K562 (cell line): ENCODE results near the gene PPT1. TPM values are rescaled to one million over a fixed set of nuclear protein-coding genes. Genes with fewer than 3 reads are reported as not detected.

Experiments
- CEBPG ChIP-seq, 3 experiments: fragments of 200-800 bp in 1 of 3; sonication (Bioruptor generic) in 1 of 3; sonication (generic) in 1 of 3; formaldehyde crosslinking in 1 of 3; IDR thresholded peaks in 2 of 3; conservative IDR thresholded peaks in 1 of 3; 2 replicates each; pipeline versions ENCODE4 v1.6.1 to v1.8.0; 2016 to 2022; ENCODE audit warnings: missing compliant biosample characterization in 2 of 3, missing genetic modification characterization in 2 of 3, mild to moderate bottlenecking in 1 of 3, missing genetic modification reagents in 1 of 3
- CREBBP ChIP-seq: IDR thresholded peaks from one replicate; pipeline ENCODE4 v1.6.1; 2012; ENCODE audit warnings: low read depth, mild to moderate bottlenecking, control low read depth, inconsistent platforms, low read length
- CUX1 ChIP-seq: fragments of 200-800 bp; sonication (Bioruptor generic); IDR thresholded peaks from 2 replicates; pipeline ENCODE4 v1.6.1; 2016; ENCODE audit warnings: missing genetic modification characterization, missing compliant biosample characterization
- CXXC5 ChIP-seq: fragments of 250-450 bp; sonication (Bioruptor Pico); IDR thresholded peaks from 2 replicates; pipeline ENCODE4 v1.8.0; 2022; ENCODE audit warnings: inconsistent platforms, mild to moderate bottlenecking, moderate library complexity
- DACH1 ChIP-seq: fragments of 450-650 bp; IDR thresholded peaks from 2 replicates; pipeline ENCODE4 v1.6.1; 2018; ENCODE audit not compliant: partially characterized antibody
- E2F1 ChIP-seq: sonication (generic); formaldehyde crosslinking; IDR thresholded peaks from 2 replicates; pipeline ENCODE4 v1.8.1; 2023; ENCODE audit warnings: mild to moderate bottlenecking, missing genetic modification reagents, moderate library complexity
- FOSL1 ChIP-seq: fragments of 200-800 bp; sonication (Bioruptor generic); conservative IDR thresholded peaks from 2 replicates; pipeline ENCODE4 v1.6.1; 2016; ENCODE audit warnings: missing genetic modification characterization, missing compliant biosample characterization
- HEY1 ChIP-seq: fragments of 250-450 bp; sonication (Bioruptor Pico); IDR thresholded peaks from 2 replicates; pipeline ENCODE4 v1.5.0; 2020; ENCODE audit warnings: mild to moderate bottlenecking, moderate library complexity, borderline replicate concordance
- JUN ChIP-seq, 2 experiments: sonication (generic) in 1 of 2; formaldehyde crosslinking in 1 of 2; IDR thresholded peaks; 2 replicates each; pipeline versions ENCODE4 v1.6.1 to v1.8.0; 2012 to 2022; ENCODE audit warnings: borderline replicate concordance in 2 of 2, mild to moderate bottlenecking in 2 of 2, improper control_type of control experiment in 1 of 2, low read depth in 1 of 2, low read length in 1 of 2, missing genetic modification reagents in 1 of 2
- KAT2B ChIP-seq: IDR thresholded peaks from one replicate; pipeline ENCODE4 v1.6.1; 2012; ENCODE audit warnings: low read depth, mild to moderate bottlenecking, control low read depth, inconsistent platforms, low read length, moderate library complexity
- KLF1 ChIP-seq: fragments of 450-650 bp; IDR thresholded peaks from 2 replicates; pipeline ENCODE4 v1.6.1; 2016; ENCODE audit warnings: missing genetic modification characterization, missing compliant biosample characterization
- KLF13 ChIP-seq: fragments of 450-650 bp; IDR thresholded peaks from 2 replicates; pipeline ENCODE4 v1.6.1; 2016; ENCODE audit warnings: missing genetic modification characterization, low read depth, mild to moderate bottlenecking, missing compliant biosample characterization, moderate library complexity, borderline replicate concordance
- KLF6 ChIP-seq: fragments of 250-450 bp; sonication (Bioruptor Pico); IDR thresholded peaks from 2 replicates; pipeline ENCODE4 v1.4.0; 2020; ENCODE audit warnings: mild to moderate bottlenecking, moderate library complexity, borderline replicate concordance
- NCOA2 ChIP-seq, 2 experiments: fragments of 450-650 bp; IDR thresholded peaks; 2 replicates each; pipeline ENCODE4 v1.6.1; 2018; ENCODE audit warnings: mild to moderate bottlenecking in 2 of 2, moderate library complexity in 1 of 2; ENCODE audit not compliant: partially characterized antibody in 2 of 2
- SMAD3 ChIP-seq: fragments of 450-650 bp; formaldehyde crosslinking; conservative IDR thresholded peaks from 2 replicates; pipeline ENCODE4 v1.4.0; 2020; ENCODE audit warnings: mild to moderate bottlenecking
- SREBF1 ChIP-seq: fragments of 150-350 bp; IDR thresholded peaks from 2 replicates; pipeline ENCODE4 v1.6.1; 2014; ENCODE audit warnings: antibody characterized with exemption, low read depth, low read length, borderline replicate concordance
- ZFPM2 ChIP-seq: fragments of 250-450 bp; sonication (Bioruptor Pico); IDR thresholded peaks from 2 replicates; pipeline ENCODE4 v1.5.1; 2022; ENCODE audit warnings: mild to moderate bottlenecking
- ZNF778 ChIP-seq: fragments of 450-650 bp; formaldehyde crosslinking; IDR thresholded peaks from 2 replicates; pipeline ENCODE4 v1.4.0; 2020; ENCODE audit warnings: mild to moderate bottlenecking, moderate library complexity
- ZNF830 ChIP-seq: fragments of 250-450 bp; sonication (Bioruptor Pico); IDR thresholded peaks from 2 replicates; pipeline ENCODE4 v1.5.0; 2021; ENCODE audit warnings: mild to moderate bottlenecking
- polyA plus RNA-seq, 8 experiments: library from polyadenylated mRNA; depleted of rRNA in 4 of 8; stranded (reverse) in 5 of 8; unstranded in 3 of 8; fragments of >200 nt; fragmentation: Nextera tagmentation in 2 of 8; fragmentation: Illumina TruSeq in 1 of 8; extraction: Ambion mirVana in 2 of 8; extraction: Trizol in 1 of 8; gene quantifications; 2 replicates each; pipeline versions ENCODE4 v1.2.1 to v1.2.3, GENCODE V29; 2011 to 2014; ENCODE audit warnings: inconsistent platforms in 1 of 8, missing spikeins in 1 of 8
- total RNA-seq, 7 experiments: library from RNA; depleted of rRNA in 6 of 7; stranded (reverse); fragments of >200 nt in 6 of 7; fragmentation: Illumina TruSeq in 2 of 7; extraction: Trizol in 2 of 7; gene quantifications; 2 replicates each; pipeline versions ENCODE4 v1.2.1 to v1.2.3, GENCODE V29; 2011 to 2021; ENCODE audit warnings: low replicate concordance in 1 of 7

PPT1 gene
- total and polyA plus RNA-seq, 9 of the 15 experiments (the other 6 are each of a cell fraction or from before 2014, with no cell fraction given): 72.2 to 285 (median 143) TPM

DNA sequence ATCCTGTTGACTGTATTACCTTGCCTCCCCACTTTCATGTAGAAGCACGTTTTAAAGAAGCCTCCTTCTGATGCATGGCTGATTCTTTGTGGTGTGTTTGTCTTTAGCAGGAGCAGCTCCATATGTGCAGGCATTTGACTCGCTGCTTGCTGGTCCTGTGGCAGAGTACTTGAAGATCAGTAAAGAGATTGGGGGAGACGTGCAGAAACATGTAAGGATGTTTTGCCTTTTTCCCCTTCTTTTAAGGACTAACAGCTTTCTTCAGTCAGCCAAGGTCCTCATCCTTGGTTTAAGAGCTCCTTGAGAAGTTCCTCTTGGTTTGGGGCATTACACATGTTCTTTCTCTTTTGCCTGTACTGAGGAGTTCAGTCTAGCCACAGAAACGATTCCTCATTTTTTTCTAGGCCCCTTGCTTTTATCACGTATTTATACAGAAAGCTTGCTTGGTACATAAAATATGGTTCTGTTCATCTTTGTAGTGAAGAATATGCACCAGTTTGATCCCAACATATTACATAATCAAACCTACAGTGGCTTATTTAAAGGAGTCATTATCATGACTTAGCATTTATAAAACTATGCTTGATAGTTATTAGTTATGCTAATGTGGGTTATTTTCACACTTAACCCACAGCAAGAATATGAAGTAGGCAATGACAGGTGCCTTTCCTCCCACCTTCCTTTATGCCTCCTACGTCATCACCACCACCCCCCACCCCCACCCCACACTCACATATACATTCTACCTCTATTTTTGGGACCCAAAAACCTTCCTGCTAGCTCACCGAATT lies 36.9 kb downstream of the PPT1 start (continued):
- TF ChIP-seq CUX1 (CRISPR knock-in tag) (no peak), CEBPG (CRISPR knock-in tag; IDR thresholded peaks at IDR 0.05) (no peak), CEBPG (tag; conservative IDR thresholded peaks at IDR 0.05 in 1 of 2, IDR thresholded peaks at IDR 0.05 in 1 of 2) (no peak), CREBBP (no peak), CXXC5 (CRISPR knock-in tag) (peak; percentile 73), KLF6 (CRISPR knock-in tag) (peak; percentile 95), FOSL1 (tag) (peak; percentile 21; the same call in 1 of the 2 replicates), E2F1 (no peak), DACH1 (no peak), NCOA2 (IDR thresholded peaks at IDR 0.05; ENCODE audit: partially characterized antibody in 2 of 2) (no peak), KLF13 (tag) (no peak), ZFPM2 (CRISPR knock-in tag) (no peak), JUN (IDR thresholded peaks at IDR 0.05; ENCODE audit: borderline replicate concordance, low read depth, low read length) (no peak), JUN (CRISPR knock-in tag; IDR thresholded peaks at IDR 0.05; ENCODE audit: borderline replicate concordance) (no peak), KLF1 (tag) (no peak), SREBF1 (no peak), HEY1 (CRISPR knock-in tag) (peak; percentile 86), ZNF830 (peak; percentile 52; the same call in 1 of the 2 replicates), ZNF778 (CRISPR knock-in tag) (no peak), KAT2B (no peak), SMAD3 (CRISPR knock-in tag) (peak; percentile 95)
